ENCODE measurements around the gene ALDH2. TPM values are rescaled to one million over a fixed set of nuclear protein-coding genes. Genes with fewer than 3 reads are reported as not detected.
"Not testable (repeated sequence)": the region's sequence is repeated elsewhere in the genome, so short reads cannot be mapped to it uniquely, and the experiment has no call there.

The ALDH2 gene
- total and polyA plus RNA-seq, 8 donors = 50.3 to 296 (median 131) TPM

- H3K9me3 ChIP-seq = no peaks in the 10 kb centered on the region
- intact Hi-C loops (cut with DNase I; ENCODE audit: low total_unique reads) = no loop called here
These were observed 49.4 kb downstream of the ALDH2 start for GRCh38 chr12:111816065-111816615.

GRCh38 chr12:111816898-111817297 is 50.2 kb downstream of the ALDH2 start:
- not testable (repeated sequence) for H3K27ac ChIP-seq

More at GRCh38 chr12:111816065-111816615, 49.4 kb downstream of the ALDH2 start:
- H3K4me3 ChIP-seq = no peak overlapping the region
- TF ChIP-seq CTCF (IDR thresholded peaks at IDR 0.05) = no peak
- no peak for TF ChIP-seq POLR2AphosphoS5 (IDR thresholded peaks at IDR 0.05)
- no peaks in the 10 kb centered on the region for H3K27me3 ChIP-seq
- no peak for DNase-seq
- no peak overlapping the region for H3K27ac ChIP-seq
- WGBS, 5 donors = 43 to 65% (median 52%) methylated on average over 6 of the region's 6 CpGs
- peaks cover 7 to 16% (median 15%) of the 10 kb centered on the region in 4 donors for H3K36me3 ChIP-seq
- peaks cover 0 to 24% (median 8%) of the 10 kb centered on the region in 4 donors for H3K4me1 ChIP-seq

GRCh38 chr12:111818340-111818739 is 51.6 kb downstream of the ALDH2 start:
- intact Hi-C loops (cut with DNase I; ENCODE audit: low total_unique reads) = no loop called here
- peaks cover 0 to 17% (median 8%) of the 10 kb centered on the region in 4 donors for H3K4me1 ChIP-seq
- no peak overlapping the region for H3K27ac ChIP-seq
- no peak overlapping the region for H3K4me3 ChIP-seq
- 84 to 91% (median 90%) methylated on average over 8 of the region's 8 CpGs for WGBS, 5 donors
- DNase-seq = no peak
- H3K9me3 ChIP-seq = no peaks in the 10 kb centered on the region
- H3K36me3 ChIP-seq = no peaks in the 10 kb centered on the region
- no peaks in the 10 kb centered on the region for H3K27me3 ChIP-seq
- TF ChIP-seq POLR2AphosphoS5 (IDR thresholded peaks at IDR 0.05) (no peak), CTCF (IDR thresholded peaks at IDR 0.05) (no peak), EP300 (IDR thresholded peaks at IDR 0.05) (no peak), POLR2A (IDR thresholded peaks at IDR 0.05) (no peak)

More at GRCh38 chr12:111816898-111817297, 50.2 kb downstream of the ALDH2 start:
- H3K27me3 ChIP-seq; DNase-seq; H3K9me3 ChIP-seq; intact Hi-C loops (cut with DNase I; ENCODE audit: low total_unique reads); H3K4me3 ChIP-seq; H3K36me3 ChIP-seq: not testable (repeated sequence)
- H3K4me1 ChIP-seq = peaks cover 0 to 24% (median 8%) of the 10 kb centered on the region in 4 donors
- 73 to 91% (median 88%) methylated on average over 3 of the region's 3 CpGs for WGBS, 5 donors

- peak in 1 of 2 donors; percentile 24 for DNase-seq
- no peak overlapping the region for H3K27ac ChIP-seq
- peaks cover 0 to 24% (median 16%) of the 10 kb centered on the region in 4 donors for H3K4me1 ChIP-seq
- H3K9me3 ChIP-seq = no peaks in the 10 kb centered on the region
- no peak for TF ChIP-seq CTCF (IDR thresholded peaks at IDR 0.05)
- no peak for TF ChIP-seq POLR2A (IDR thresholded peaks at IDR 0.05)
- TF ChIP-seq POLR2AphosphoS5 (IDR thresholded peaks at IDR 0.05) = no peak
- TF ChIP-seq EP300 (IDR thresholded peaks at IDR 0.05) = no peak
- no peaks in the 10 kb centered on the region for H3K36me3 ChIP-seq
- H3K27me3 ChIP-seq = no peaks in the 10 kb centered on the region
- intact Hi-C loops (cut with DNase I; ENCODE audit: low total_unique reads) = no loop called here
- H3K4me3 ChIP-seq = no peak overlapping the region
- 31 to 59% (median 41%) methylated on average over 6 of the region's 6 CpGs for WGBS, 5 donors
These were observed 52.7 kb downstream of the ALDH2 start for GRCh38 chr12:111819191-111820158.

DNA sequence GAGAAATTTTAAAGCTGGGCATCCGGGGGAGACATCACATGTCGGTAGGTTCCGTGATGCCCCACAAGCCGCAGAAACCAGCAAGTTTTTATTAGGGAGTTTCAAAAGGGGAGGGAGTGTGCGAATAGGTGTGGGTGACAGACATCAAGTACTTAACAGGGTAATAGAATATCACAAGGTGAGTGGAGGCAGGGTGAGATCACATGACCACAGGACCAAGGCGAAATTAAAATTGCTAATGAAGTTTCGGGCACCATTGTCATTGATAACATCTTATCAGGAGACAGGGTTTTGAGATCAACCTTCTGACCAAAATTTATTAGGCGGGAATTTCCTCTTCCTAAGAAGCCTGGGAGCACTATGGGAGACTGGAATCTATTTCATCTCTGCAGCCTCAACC is 54.1 kb downstream of the ALDH2 start:
- H3K36me3 ChIP-seq; H3K27ac ChIP-seq; H3K27me3 ChIP-seq; intact Hi-C loops (cut with DNase I; ENCODE audit: low total_unique reads); DNase-seq; H3K4me3 ChIP-seq; H3K9me3 ChIP-seq: not testable (repeated sequence)
- WGBS, 5 donors = 91 to 94% (median 92%) methylated on average over 8 of the region's 8 CpGs
- peaks cover 0 to 26% (median 16%) of the 10 kb centered on the region in 4 donors for H3K4me1 ChIP-seq

All from stomach (tissue), 9 donors.